ENCODE results near the gene KRTAP5-11.

The KRTAP5-11 gene

DNA sequence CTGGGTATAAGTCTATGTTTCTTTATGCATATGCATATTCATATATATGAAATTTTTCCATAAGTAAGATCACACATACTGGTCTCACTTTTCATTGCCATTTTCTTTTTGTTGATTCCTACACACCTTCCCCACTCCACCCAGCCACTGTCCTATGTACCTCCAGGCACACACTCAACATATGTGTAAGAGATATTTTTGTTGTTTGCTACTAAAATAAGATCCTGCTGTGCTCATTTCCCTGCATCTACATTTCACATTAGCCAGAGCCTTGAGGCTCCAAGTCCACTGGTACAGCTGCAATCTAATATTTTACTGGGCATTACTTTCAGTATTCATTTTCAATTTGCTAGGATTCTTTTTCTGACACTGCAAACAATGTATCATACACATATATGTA, 25.4 kb downstream of the KRTAP5-11 start:
- Histone ChIP-seq H3K4me1 (no peaks in the 10 kb centered on the region), H3K27me3 (peaks cover 0 to 9% of the 10 kb centered on the region in 2 donors), H3K4me3 (no peak overlapping the region), H3K9me3 (peaks cover 0 to 3% (median 0%) of the 10 kb centered on the region in 3 donors), H3K36me3 (no peaks in the 10 kb centered on the region), H3K27ac (no peak overlapping the region)
- TF ChIP-seq, protein P1, sequence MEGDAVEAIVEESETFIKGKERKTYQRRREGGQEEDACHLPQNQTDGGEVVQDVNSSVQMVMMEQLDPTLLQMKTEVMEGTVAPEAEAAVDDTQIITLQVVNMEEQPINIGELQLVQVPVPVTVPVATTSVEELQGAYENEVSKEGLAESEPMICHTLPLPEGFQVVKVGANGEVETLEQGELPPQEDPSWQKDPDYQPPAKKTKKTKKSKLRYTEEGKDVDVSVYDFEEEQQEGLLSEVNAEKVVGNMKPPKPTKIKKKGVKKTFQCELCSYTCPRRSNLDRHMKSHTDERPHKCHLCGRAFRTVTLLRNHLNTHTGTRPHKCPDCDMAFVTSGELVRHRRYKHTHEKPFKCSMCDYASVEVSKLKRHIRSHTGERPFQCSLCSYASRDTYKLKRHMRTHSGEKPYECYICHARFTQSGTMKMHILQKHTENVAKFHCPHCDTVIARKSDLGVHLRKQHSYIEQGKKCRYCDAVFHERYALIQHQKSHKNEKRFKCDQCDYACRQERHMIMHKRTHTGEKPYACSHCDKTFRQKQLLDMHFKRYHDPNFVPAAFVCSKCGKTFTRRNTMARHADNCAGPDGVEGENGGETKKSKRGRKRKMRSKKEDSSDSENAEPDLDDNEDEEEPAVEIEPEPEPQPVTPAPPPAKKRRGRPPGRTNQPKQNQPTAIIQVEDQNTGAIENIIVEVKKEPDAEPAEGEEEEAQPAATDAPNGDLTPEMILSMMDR (IDR thresholded peaks at IDR 0.05) = no peak
- intact Hi-C loops (cut with DNase I; ENCODE audit: low total_unique reads) = no loop called here
- no peak for DNase-seq

DNA sequence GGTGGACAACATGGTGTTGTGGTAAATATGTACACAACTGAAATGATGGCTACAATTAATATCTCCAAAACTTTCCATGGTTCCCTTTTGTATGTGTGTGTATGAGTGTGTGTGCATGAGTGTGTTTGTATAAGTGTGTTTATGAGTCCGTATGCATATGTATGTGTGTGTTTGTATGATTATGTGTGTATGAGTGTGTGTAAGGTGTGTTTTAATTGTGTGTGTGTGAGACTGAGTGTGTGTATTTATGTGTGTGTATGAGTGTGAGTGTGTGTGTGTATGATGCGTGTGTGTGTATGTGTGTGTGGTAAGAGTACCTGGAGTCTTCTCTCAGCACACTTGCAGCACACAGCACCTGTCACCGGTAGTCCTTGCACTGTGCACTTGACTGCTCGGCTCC, 26.7 kb downstream of the KRTAP5-11 start:
- intact Hi-C loops (cut with DNase I; ENCODE audit: low total_unique reads) = no loop called here
- H3K9me3 ChIP-seq = peaks cover 0 to 3% (median 0%) of the 10 kb centered on the region in 3 donors
- no peaks in the 10 kb centered on the region for H3K4me1 ChIP-seq
- no peak overlapping the region for H3K27ac ChIP-seq
- no peaks in the 10 kb centered on the region for H3K36me3 ChIP-seq
- TF ChIP-seq, protein P1 (IDR thresholded peaks at IDR 0.05) = no peak
- peaks cover 0 to 6% of the 10 kb centered on the region in 2 donors for H3K27me3 ChIP-seq
- DNase-seq = no peak
- no peak overlapping the region for H3K4me3 ChIP-seq

DNA sequence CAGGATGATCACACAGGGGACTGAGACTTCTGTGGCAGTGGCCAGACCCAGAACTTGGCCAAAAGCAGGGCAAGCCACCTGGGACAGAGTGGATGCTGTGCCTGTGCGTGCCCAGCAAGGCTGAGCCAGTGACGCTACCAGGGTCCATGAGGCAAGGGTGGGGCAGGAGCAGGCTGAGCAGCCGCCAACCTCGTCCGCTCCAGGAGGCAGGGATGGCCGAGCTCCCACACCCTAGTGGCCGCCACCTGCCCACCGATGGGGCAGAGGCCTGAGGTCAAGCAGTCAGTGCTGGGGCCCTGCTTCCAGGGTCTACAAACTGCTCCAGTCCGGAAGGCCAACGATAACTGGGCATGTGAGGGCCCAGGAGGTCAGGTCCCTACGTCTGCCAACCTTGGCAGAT, 27.2 kb downstream of the KRTAP5-11 start:
- DNase-seq = no peak
- TF ChIP-seq, protein P1 (IDR thresholded peaks at IDR 0.05) = no peak
- no peak overlapping the region for H3K4me3 ChIP-seq
- intact Hi-C loops (cut with DNase I; ENCODE audit: low total_unique reads) = no loop called here
- peaks cover 0 to 6% of the 10 kb centered on the region in 2 donors for H3K27me3 ChIP-seq
- peaks cover 0 to 2% (median 0%) of the 10 kb centered on the region in 3 donors for H3K9me3 ChIP-seq
- H3K4me1 ChIP-seq = no peaks in the 10 kb centered on the region
- H3K27ac ChIP-seq = no peak overlapping the region
- no peaks in the 10 kb centered on the region for H3K36me3 ChIP-seq

DNA sequence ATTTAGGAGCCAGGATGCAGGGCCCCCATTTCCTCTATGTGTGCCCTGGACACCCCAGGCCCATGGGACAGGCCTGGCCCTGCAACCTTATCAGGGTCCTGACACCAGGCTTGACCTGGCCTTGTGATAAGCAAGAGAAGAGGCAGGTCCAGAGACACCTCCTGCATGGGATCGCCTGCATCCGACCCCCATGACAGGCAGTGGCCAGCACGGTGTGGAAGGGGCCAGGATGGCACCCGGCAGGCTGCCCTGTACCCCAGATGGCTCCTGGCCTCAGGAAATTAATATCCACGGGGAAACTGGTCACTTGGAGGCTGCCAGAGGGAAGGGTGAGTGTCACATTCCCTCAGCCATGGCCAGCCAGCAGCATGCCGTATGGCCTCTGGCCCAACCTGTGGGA, 27.7 kb downstream of the KRTAP5-11 start:
- H3K27ac ChIP-seq = no peak overlapping the region
- H3K27me3 ChIP-seq = peaks cover 0 to 6% of the 10 kb centered on the region in 2 donors
- DNase-seq = no peak
- intact Hi-C loops (cut with DNase I; ENCODE audit: low total_unique reads) = no loop called here
- H3K9me3 ChIP-seq = no peaks in the 10 kb centered on the region
- TF ChIP-seq, protein P1 (IDR thresholded peaks at IDR 0.05) = no peak
- H3K4me3 ChIP-seq = no peak overlapping the region
- no peaks in the 10 kb centered on the region for H3K4me1 ChIP-seq
- H3K36me3 ChIP-seq = no peaks in the 10 kb centered on the region

DNA sequence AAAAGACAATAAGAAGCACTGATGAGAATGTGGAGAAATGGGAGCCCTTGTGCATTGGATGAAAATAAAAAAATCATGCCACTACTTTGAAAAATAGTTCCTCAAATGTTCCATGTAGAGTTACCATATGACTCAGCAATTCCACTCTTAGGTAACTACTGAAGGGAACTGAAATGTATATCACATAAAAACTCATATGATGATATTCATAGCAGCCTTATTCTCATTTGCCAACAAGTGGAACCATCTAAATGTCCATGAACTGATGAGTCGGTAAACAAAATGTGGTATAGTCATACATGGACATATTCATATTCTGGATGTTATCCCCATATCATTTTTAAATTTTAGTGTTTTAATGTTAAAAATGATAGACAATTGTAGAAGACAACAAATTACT, 31.0 kb downstream of the KRTAP5-11 start:
- Histone ChIP-seq H3K27ac (no peak overlapping the region), H3K4me3 (no peak overlapping the region), H3K4me1 (no peaks in the 10 kb centered on the region), H3K27me3 (peaks cover 0 to 21% of the 10 kb centered on the region in 2 donors), H3K36me3 (no peaks in the 10 kb centered on the region), H3K9me3 (peaks cover 0 to 3% (median 0%) of the 10 kb centered on the region in 3 donors)
- no peak for DNase-seq
- TF ChIP-seq, protein P1 (IDR thresholded peaks at IDR 0.05) = no peak
- intact Hi-C loops (cut with DNase I; ENCODE audit: low total_unique reads) = no loop called here

DNA sequence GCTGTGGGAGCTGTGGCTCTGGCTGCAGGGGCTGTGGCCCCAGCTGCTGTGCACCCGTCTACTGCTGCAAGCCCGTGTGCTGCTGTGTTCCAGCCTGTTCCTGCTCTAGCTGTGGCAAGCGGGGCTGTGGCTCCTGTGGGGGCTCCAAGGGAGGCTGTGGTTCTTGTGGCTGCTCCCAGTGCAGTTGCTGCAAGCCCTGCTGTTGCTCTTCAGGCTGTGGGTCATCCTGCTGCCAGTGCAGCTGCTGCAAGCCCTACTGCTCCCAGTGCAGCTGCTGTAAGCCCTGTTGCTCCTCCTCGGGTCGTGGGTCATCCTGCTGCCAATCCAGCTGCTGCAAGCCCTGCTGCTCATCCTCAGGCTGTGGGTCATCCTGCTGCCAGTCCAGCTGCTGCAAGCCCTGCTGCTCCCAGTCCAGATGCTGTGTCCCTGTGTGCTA, 33.9 kb downstream of the KRTAP5-11 start:
- H3K36me3 ChIP-seq = no peaks in the 10 kb centered on the region
- intact Hi-C loops (cut with DNase I; ENCODE audit: low total_unique reads) = no loop called here
- H3K27me3 ChIP-seq = peaks cover 0 to 14% of the 10 kb centered on the region in 2 donors
- H3K4me3 ChIP-seq = no peak overlapping the region
- H3K4me1 ChIP-seq = no peaks in the 10 kb centered on the region
- DNase-seq = no peak
- no peak overlapping the region for H3K27ac ChIP-seq
- H3K9me3 ChIP-seq = peaks cover 0 to 3% (median 0%) of the 10 kb centered on the region in 3 donors
- TF ChIP-seq, protein P1 (IDR thresholded peaks at IDR 0.05) = no peak

All from tibial artery (tissue), 4 donors.